Stimulated activated naive CD8-positive, alpha-beta T cell treated with anti-CD3 and anti-CD28 coated beads, Interleukin-15, amount 100 ng/mL, for 72 hours (primary cell): ENCODE measurements around the gene ROPN1L.
"Not testable (repeated sequence)": the region's sequence is repeated elsewhere in the genome, so short reads cannot be mapped to it uniquely, and the experiment has no call there.

Experiments
- ATAC-seq: fragments of 150-1000 bp; cut with Tn5 transposase; 2 replicates; pipeline ENCODE4 v1.10.0; 2021; ENCODE audit warnings: mild to moderate bottlenecking, moderate library complexity
- DNase-seq, 2 donors: peaks; one replicate each; pipeline ENCODE4 v3.0.0; 2021 to 2022
- H3K27ac Mint-ChIP-seq, 2 donors: one replicate each; pipeline ENCODE4 v1.8.0; 2022; ENCODE audit warnings: mild to moderate bottlenecking in 2 of 2, mixed read lengths in 2 of 2, moderate library complexity in 2 of 2
- H3K27me3 Mint-ChIP-seq: one replicate; pipeline ENCODE4 v1.8.0; 2022; ENCODE audit warnings: mixed read lengths
- H3K4me1 Mint-ChIP-seq: one replicate; pipeline ENCODE4 v1.8.0; 2022; ENCODE audit warnings: mild to moderate bottlenecking, mixed read lengths
- H3K4me3 Mint-ChIP-seq, 2 donors: one replicate each; pipeline ENCODE4 v1.8.0; 2022; ENCODE audit warnings: mild to moderate bottlenecking in 2 of 2, mixed read lengths in 2 of 2, moderate library complexity in 1 of 2
- H3K9me3 Mint-ChIP-seq, 2 donors: one replicate each; pipeline ENCODE4 v1.8.0; 2022; ENCODE audit warnings: mixed read lengths in 2 of 2

The ROPN1L gene

DNA sequence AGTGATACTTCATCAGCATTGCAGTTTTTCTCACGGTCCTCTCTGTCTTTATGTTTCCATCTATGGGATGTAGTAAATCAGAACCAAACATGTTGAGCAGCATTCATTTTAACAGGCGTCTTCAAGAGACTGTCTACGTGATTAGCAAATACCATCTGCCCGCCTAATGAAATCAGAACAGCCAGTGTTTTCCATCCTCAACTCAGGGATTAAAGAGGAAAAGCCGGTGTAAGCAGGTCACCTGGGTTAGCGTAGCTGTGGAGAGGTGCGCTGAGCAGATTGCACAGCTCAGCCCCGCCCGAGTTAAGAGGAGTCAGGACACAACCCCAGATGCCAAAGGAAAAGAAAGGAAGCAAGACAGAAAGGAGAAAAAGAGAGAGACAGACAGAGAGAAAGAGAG is 67.9 kb downstream of the ROPN1L start:
- H3K9me3 Mint-ChIP-seq: no peaks in the 10 kb centered on the region
- no peak overlapping the region for H3K4me3 Mint-ChIP-seq
- no peak for DNase-seq
- no peak for ATAC-seq
- H3K4me1 Mint-ChIP-seq: no peaks in the 10 kb centered on the region
- H3K27me3 Mint-ChIP-seq: peaks cover 7% of the 10 kb centered on the region
- H3K27ac Mint-ChIP-seq: no peak overlapping the region

DNA sequence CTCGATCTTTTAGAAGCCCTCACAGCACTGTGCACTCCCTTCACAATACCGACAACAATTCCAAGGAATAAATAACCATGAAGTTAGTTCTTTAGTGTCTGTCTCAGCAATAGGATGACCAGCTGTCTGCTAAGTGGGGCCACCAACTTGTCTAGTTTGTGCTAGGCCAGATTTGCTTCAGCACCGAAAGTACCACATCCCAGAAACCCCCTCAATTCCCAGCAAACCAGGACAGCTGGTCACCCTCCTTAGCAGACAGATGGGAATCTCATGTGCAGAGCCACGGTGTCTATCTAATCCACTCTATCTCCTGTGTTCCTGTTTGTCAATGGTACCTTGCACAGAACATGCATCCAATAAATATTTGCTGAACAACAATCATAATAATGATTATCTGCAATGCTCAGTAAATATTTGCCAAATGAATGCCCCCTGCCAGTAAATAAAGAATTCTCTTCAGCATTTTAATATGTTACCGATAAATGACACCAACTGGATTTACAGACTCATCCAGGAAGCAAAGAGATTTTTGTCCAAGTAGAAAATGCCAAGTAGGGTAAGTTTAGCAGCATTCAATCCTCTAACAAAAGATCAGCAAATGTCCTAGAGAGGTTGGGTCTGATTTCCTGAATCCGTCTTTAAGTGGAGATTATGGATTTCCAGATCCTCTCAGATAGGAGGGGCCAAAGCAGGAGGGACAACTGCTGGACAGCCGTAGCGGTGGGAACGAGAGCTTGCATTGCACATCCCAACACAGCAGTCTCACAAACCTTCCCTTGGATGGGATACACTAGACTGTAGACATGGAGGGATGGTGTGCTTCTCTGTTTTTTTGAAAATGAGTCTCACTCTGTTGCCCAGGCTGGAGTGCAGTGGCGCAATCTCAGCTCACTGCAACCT is 70.3 kb downstream of the ROPN1L start:
- H3K4me1 Mint-ChIP-seq: no peaks in the 10 kb centered on the region
- no peak for DNase-seq
- no peak overlapping the region for H3K27ac Mint-ChIP-seq
- peaks cover 7% of the 10 kb centered on the region for H3K27me3 Mint-ChIP-seq
- H3K9me3 Mint-ChIP-seq: no peaks in the 10 kb centered on the region
- no peak for ATAC-seq
- no peak overlapping the region for H3K4me3 Mint-ChIP-seq

DNA sequence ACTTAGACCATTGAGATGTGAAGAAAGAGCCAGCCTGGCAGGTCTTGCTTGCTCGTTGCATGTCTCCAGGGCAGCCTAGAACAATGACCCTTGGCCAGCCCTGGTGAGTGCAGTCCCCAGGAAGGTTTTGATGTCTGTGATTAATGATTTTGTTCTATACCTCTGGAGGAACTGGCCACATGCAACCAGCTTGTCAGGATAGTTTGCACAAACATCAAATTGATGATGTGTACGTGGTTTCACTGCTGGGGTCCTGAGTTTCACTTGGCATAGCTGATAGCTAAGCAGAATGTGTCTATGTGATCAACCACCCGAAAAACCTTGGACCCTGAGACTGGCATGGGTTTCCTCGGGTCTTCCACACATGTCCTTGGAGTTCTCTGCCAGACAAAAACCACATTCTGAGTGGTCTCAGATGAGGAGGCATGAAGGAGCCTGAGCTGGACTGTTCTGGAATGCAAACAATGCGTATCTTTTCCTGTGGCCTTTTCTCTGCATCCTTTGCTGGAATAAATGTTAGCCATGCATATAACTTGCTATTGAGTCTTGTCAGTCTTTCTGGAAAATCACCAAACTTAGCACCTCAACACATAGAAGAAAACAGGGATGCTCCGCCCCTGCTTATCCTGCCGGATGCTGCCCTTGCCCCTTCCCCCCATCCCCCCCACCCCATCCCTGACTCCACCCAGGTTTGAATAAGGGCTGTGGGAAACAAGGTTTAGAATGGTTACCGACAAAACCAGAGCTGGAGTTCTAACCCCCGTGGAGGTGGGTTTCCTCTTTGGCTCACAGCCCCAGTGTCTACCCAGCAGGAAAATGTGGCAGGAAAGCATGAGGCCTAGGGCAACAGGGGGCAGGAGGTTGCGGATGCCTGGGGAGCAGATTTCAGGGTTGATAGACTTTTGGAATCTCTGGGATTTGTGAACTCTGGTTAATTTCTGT is 72.1 kb downstream of the ROPN1L start:
- no peak for ATAC-seq
- H3K27ac Mint-ChIP-seq: no peak overlapping the region
- H3K4me3 Mint-ChIP-seq: no peak overlapping the region
- DNase-seq: no peak
- H3K9me3 Mint-ChIP-seq: no peaks in the 10 kb centered on the region
- H3K27me3 Mint-ChIP-seq: peaks cover 7% of the 10 kb centered on the region
- no peaks in the 10 kb centered on the region for H3K4me1 Mint-ChIP-seq

DNA sequence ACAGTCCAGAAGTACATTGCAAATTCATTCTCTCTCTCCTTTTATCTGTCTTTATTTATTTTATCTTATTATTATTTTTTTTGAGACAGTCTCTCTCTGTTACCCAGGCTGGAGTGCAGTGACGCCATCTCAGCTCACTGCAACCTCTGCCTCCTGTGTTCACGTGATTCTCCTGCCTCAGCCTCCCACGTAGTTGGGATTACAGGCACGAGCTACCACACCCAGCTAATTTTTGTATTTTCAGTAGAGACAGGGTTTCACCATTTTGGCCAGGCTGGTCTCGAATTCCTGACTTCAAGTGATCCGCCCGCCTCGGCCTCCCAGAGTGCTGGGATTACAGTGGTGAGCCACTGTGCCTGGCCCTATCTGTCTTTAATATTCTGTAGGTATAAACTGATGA is 72.9 kb downstream of the ROPN1L start:
- not testable (repeated sequence) for DNase-seq, H3K27ac Mint-ChIP-seq, H3K27me3 Mint-ChIP-seq, H3K9me3 Mint-ChIP-seq, H3K4me1 Mint-ChIP-seq, ATAC-seq, H3K4me3 Mint-ChIP-seq
